Coronary artery (tissue), 2 donors: ENCODE results near the gene HSBP1.

Source experiments
- DNase-seq: peaks from one replicate; pipeline ENCODE4 v3.0.0-alpha.2; 2017; ENCODE audit warnings: low spot score
- H3K27ac ChIP-seq, 2 donors: fragments of 200-600 bp; sonication (generic); one replicate each; pipeline ENCODE4 v1.5.1; 2016 to 2019
- H3K4me3 ChIP-seq: fragments of 200-600 bp; sonication (generic); 2 replicates; pipeline ENCODE4 v1.5.1; 2016; ENCODE audit warnings: mild to moderate bottlenecking, moderate library complexity
- TF ChIP-seq, protein P1 (sequence below): fragments of 200-600 bp; sonication (generic); IDR thresholded peaks from one replicate; pipeline ENCODE4 v1.5.1; 2019; ENCODE audit warnings: antibody characterized with exemption

The HSBP1 gene

DNA sequence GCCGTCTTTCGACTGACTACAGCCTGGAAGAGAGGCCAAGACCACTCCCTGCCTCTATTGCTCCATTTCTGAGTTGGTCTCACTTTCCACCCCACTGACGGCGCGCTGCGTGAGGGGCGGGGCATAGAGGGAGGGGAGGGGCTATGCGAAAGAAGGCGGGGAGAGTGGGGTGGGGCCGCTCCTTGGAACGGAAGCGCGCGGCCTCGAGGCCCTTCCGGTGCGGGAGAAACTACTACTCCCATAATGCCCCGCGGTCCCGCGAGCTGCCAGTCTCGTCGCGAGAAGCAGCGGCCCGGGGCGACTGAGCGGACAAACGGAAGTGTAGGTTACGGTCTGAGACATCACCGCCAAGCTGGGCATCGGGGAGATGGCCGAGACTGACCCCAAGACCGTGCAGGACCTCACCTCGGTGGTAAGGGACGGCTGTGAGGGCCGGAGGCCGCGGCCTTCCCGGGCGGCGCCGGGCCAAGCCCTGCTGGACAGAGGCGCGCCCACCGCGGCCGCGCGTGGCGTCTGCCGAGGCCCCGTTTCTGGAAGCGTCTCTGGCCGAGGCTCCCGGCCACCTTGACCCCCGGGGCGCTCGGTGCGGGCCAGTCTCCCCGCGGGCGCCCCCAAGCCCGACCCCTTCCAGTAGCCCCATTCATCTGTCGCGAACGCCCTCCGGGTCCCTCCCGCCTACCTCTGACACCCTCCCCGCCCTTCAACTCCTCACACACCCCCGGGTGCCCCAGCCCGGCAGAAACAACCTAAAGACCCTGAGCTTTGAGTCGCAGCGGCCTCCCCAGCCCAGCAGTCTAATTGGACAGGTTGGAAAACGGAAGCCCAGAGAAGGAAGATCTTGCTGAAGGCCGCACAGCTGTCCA lies at the start of gene HSBP1:
HSBP1 (plus strand) TSS at position 269 of the 863 bp plus-strand sequence; CDS start at position 368, 99 bp downstream.
- Histone ChIP-seq H3K4me3 (peak within 1 kb of the TSS; percentile 94), H3K27ac (peak within 1 kb of the TSS; percentile 84 to 88)
- DNase-seq = peak; percentile 96
- TF ChIP-seq, protein P1, sequence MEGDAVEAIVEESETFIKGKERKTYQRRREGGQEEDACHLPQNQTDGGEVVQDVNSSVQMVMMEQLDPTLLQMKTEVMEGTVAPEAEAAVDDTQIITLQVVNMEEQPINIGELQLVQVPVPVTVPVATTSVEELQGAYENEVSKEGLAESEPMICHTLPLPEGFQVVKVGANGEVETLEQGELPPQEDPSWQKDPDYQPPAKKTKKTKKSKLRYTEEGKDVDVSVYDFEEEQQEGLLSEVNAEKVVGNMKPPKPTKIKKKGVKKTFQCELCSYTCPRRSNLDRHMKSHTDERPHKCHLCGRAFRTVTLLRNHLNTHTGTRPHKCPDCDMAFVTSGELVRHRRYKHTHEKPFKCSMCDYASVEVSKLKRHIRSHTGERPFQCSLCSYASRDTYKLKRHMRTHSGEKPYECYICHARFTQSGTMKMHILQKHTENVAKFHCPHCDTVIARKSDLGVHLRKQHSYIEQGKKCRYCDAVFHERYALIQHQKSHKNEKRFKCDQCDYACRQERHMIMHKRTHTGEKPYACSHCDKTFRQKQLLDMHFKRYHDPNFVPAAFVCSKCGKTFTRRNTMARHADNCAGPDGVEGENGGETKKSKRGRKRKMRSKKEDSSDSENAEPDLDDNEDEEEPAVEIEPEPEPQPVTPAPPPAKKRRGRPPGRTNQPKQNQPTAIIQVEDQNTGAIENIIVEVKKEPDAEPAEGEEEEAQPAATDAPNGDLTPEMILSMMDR = no peak

DNA sequence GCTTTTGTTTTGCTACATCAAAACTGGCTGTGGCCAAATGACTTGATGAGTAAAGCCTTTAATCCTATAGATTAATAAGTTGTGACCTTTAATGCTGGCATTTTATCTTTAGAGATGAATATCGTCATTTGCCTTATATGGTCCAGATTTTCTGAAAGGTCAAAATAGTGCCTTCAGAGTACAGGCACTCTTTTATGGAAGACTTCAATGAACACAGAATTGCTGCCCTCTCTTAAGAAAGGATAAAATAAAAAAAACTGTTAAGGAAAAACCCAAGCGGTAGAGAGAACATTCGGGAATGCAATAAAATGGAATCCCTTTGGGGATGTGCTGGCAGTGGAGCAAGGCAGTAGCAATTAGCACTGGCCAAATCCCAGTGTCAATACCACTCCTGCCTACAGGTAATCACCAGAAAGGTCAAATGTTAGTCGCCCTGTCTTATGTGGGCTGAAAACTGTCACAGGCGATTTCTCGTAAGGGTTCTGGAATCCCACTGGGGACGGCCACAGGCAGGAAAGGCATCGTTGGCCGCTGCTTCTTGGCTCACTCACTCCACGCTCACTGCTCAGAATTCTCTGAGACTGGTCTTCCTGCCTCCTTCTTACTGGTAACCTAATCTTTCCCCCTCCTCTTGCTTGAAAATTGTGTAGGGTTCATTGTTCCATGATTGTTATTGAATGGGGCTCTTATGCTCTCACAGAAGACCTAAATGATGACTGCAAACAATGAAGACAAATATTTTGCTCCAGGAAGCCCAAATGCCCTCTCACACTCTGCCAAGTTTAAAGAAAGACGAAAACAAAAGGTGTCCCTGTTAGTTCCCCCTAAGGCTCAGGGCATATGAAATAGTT lies 45.4 kb upstream of the HSBP1 start:
- Histone ChIP-seq H3K4me3 (no peak overlapping the region), H3K27ac (no peak overlapping the region)
- no peak for DNase-seq
- TF ChIP-seq, protein P1 = no peak

DNA sequence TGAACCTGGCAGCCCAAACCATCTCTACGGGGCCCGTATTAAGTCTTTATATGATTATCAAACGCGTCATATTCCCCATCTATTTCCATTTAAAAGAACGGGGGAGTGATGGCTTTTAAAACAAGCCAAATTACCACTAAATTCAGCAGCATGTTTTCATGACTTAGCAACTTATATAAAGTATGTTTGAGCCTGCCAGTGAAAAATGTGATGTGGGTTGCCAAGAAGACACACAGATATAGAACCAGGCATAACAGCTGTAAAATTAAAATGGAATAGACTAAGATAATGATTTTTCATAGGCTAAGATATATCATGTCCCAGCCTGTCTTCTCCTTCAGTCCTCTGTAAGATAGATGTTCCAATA lies 44.8 kb upstream of the HSBP1 start:
- TF ChIP-seq, protein P1 = no peak
- H3K4me3 ChIP-seq = no peak overlapping the region
- DNase-seq = no peak
- no peak overlapping the region for H3K27ac ChIP-seq

DNA sequence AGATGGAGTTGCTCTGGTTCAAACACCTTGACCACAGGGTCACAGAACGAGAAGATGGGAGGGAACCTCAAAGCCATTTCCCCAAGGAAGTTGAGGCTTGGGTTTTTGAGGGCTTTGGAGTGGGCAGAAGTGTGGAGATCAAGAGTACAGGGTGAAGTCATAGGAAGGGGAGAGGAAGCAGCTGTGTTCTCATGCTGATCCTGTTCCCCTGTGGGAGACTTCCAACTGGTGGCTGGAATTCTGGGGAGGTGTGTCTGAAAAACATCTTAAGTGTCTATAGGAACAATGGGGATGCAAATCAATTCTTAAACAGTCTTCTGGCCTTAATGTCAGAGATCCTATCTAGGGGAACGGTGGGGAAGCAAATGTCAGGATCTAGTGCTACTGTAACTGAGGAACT lies 38.8 kb upstream of the HSBP1 start:
- Histone ChIP-seq H3K4me3 (no peak overlapping the region), H3K27ac (no peak overlapping the region)
- TF ChIP-seq, protein P1 = no peak
- DNase-seq = no peak

DNA sequence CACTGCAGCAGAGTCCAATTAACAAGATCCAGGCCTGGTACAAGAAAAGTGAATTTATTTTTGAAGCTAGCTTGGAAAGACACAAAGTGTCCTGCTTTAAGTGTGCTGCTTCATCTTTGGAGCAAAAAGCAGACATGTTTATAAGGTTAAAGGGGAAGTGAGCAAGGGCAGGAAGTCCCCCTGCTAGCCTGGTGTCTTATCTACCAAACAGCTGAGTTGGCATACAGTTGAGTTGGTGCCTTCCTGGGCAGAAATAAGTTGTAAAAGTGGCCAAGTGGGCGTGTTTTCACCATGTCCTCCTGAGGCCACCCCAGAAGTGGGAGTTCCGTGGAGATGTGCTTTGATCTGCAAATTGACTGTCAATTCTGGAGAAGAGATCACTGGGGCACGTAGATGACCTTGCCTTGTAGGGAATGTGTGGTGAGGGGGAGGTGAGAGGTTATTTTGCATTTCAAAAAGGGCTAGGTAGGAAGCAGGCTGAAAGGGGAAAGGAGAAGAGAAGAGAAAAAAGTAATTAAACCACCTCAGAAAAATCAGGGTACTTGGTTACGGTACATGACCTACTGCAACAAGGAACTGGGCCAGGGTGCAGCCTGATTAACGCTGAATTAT lies 38.3 kb upstream of the HSBP1 start:
- Histone ChIP-seq H3K4me3 (no peak overlapping the region), H3K27ac (no peak overlapping the region)
- TF ChIP-seq, protein P1 = no peak
- no peak for DNase-seq

DNA sequence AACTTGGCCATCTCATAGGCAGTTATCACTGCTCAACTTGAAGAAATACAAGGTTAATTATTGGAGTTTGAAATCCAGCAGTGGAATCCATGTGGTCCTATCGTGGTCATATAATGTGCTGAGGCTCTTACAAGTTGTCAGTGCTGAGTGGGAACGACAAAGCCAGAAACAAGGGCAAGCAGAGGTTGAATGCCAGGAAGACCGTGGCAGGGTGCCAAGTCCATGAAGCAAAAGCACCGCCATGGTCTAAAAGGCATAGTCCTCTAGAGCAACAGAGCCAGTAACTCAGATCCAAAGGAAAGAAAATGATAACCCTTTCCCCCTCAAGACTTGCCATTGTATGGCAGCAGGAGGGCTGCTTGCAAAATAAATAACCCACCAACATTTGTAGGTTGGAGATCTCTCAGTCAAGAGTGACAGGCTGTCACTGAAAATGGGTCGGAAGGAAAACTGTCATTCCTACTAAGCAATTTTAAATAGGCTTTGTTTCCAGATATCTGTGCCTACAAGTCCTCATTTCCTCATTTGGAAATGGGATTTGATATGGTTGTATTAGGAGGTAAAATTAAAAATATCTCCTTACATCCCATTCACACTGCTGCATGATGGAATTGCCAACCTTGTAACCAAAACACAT lies 36.4 kb upstream of the HSBP1 start:
- Histone ChIP-seq H3K4me3 (no peak overlapping the region), H3K27ac (no peak overlapping the region)
- no peak for DNase-seq
- TF ChIP-seq, protein P1 = no peak
